ENCODE data around the gene KCNG2. TPM values are rescaled to one million over a fixed set of nuclear protein-coding genes. Genes with fewer than 3 reads are reported as not detected.

Gene KCNG2
- total RNA-seq, 2 donors from 2014 or later, result 1.5 TPM; not detected in 1

DNA sequence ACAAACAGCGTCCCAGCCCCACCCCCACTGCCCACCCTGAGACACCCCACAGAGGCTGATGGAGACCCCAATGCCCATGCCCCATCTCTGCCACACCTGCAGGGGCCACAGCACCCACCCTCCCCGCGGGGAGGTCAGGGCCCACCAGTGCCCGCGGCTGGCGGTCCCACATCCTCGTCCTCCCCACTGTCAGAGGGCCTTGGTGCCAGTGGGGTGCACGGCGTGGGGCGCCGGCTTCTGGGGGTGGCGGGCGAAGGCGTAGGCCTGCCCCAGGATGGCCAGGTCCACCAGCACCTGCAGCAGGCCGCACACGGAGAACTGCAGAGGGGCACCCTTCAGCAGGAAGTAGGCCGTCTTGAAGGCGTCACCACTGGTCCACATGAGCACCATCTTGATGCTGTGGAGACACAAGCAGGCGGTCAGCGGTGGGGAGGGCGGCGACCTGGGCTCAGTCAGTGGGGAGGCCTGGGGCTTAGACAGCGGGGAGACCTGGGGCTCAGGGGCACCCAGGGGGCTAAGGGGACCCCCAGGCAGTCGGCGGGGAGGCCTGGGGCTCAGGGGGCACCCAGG, 106.1 kb downstream of the KCNG2 start:
- no peak for DNase-seq (ENCODE audit: low spot score)
- Histone ChIP-seq H3K27me3 (replicated peaks; ENCODE audit: insufficient read depth) (no peaks in the 10 kb centered on the region), H3K4me1 (ENCODE audit: control insufficient read depth in 1 of 2, low read depth in 2 of 2) (no peaks in the 10 kb centered on the region), H3K4me3 (no peak overlapping the region), H3K36me3 (peaks cover 11% of the 10 kb centered on the region), H3K27ac (no peak overlapping the region), H3K9me3 (peaks cover 5% of the 10 kb centered on the region)
- no peak for ATAC-seq (ENCODE audit: insufficient number of reproducible peaks, low FRiP score, low read depth)
- TF ChIP-seq, protein P1, sequence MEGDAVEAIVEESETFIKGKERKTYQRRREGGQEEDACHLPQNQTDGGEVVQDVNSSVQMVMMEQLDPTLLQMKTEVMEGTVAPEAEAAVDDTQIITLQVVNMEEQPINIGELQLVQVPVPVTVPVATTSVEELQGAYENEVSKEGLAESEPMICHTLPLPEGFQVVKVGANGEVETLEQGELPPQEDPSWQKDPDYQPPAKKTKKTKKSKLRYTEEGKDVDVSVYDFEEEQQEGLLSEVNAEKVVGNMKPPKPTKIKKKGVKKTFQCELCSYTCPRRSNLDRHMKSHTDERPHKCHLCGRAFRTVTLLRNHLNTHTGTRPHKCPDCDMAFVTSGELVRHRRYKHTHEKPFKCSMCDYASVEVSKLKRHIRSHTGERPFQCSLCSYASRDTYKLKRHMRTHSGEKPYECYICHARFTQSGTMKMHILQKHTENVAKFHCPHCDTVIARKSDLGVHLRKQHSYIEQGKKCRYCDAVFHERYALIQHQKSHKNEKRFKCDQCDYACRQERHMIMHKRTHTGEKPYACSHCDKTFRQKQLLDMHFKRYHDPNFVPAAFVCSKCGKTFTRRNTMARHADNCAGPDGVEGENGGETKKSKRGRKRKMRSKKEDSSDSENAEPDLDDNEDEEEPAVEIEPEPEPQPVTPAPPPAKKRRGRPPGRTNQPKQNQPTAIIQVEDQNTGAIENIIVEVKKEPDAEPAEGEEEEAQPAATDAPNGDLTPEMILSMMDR (IDR thresholded peaks at IDR 0.05), result no peak

DNA sequence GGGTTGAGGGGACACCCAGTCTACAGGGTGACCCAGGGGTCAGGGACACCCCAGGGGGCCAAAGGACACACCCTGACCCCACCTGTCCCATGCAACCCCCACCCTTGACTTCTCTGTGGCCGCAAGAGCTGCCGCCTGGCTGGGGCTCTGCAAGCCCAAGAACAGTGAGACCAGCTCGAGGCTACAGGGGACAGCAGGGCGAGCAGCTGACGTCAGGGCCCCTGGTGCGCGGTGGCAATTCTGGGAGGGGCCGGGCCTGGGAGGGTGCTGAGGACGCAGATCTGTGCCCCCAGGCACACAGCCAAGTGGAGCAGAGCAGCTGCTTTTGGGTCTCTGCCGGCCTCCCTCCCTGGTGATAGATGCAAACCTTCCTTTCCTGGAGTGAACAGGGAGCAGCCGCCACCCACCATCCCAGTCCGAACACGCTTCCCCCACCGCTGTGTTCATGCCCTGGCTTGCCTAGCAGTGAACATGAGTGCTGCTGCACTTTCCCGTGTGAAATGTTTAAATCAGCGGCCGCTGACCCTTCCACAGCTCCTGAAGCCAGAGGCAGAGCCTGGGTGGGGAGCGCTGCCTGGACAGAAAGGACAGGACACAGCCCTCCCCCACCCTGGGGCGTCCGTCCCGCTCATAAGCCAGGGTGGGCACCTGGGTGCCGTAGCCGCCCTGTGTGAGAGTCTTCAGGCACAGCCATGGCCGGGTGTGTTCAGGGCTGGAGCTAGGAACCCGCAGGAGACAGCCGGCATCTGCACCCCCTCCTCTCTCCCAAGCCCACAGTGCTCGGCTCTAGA, 106.8 kb downstream of the KCNG2 start:
- H3K4me1 ChIP-seq (ENCODE audit: control insufficient read depth in 1 of 2, low read depth in 2 of 2), result no peaks in the 10 kb centered on the region
- H3K4me3 ChIP-seq, result no peak overlapping the region
- no peaks in the 10 kb centered on the region for H3K9me3 ChIP-seq
- TF ChIP-seq, protein P1 (IDR thresholded peaks at IDR 0.05), result no peak
- no peaks in the 10 kb centered on the region for H3K27me3 ChIP-seq (replicated peaks; ENCODE audit: insufficient read depth)
- ATAC-seq (ENCODE audit: insufficient number of reproducible peaks, low FRiP score, low read depth) (no peak), DNase-seq (ENCODE audit: low spot score) (no peak)
- no peak overlapping the region for H3K27ac ChIP-seq
- peaks cover 11% of the 10 kb centered on the region for H3K36me3 ChIP-seq

DNA sequence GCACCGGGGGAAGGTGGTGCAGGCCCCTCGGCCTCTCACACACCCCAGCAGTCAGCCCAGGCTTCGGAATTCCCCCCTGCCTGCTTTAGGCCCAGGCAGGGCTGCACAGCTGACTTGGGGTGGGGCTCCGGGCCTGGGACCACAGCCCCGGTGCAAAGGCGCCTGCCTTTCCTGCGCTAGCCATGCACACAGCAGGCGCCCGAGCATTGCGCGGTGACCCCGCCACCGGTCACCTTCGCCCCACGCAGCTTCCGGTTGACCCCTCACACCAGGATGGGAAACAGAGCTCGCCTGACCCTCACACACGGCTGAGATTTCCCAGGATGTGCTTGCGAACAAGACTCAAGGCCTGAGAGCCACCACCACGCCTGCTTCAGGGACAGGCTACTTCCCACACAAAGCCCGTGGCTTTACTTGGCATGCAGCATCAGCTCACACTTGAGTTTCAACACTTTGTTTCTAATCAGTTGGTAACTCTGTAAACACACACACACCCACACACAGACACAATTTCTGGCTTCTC, 107.7 kb downstream of the KCNG2 start:
- ATAC-seq (ENCODE audit: insufficient number of reproducible peaks, low FRiP score, low read depth), result no peak
- Histone ChIP-seq H3K27ac (no peak overlapping the region), H3K9me3 (no peaks in the 10 kb centered on the region), H3K36me3 (peaks cover 11% of the 10 kb centered on the region), H3K27me3 (replicated peaks; ENCODE audit: insufficient read depth) (no peaks in the 10 kb centered on the region), H3K4me1 (ENCODE audit: control insufficient read depth in 1 of 2, low read depth in 2 of 2) (no peaks in the 10 kb centered on the region), H3K4me3 (no peak overlapping the region)
- no peak for DNase-seq (ENCODE audit: low spot score)
- TF ChIP-seq, protein P1 (IDR thresholded peaks at IDR 0.05), result no peak

DNA sequence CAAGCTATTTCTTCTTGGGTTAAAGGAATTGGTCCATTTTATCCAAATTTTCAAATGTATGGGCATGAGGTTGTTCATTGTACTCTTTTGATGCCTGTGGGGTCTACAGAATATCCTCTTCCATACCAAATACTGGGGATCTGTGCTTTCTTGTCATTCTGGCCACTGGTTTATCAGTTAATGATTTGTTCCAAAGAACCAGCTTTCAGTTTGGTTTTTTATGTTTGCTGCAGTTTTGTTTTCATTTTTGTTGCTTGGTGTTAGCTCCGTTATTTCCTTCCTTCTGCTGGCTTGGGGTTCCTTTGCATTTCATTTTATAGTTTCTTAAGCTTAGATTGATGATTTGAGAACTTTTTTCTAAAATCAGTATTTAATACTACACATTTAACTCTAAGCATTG, 108.3 kb downstream of the KCNG2 start:
- Histone ChIP-seq H3K4me1 (ENCODE audit: control insufficient read depth in 1 of 2, low read depth in 2 of 2) (no peaks in the 10 kb centered on the region), H3K4me3 (no peak overlapping the region), H3K27ac (no peak overlapping the region), H3K27me3 (replicated peaks; ENCODE audit: insufficient read depth) (no peaks in the 10 kb centered on the region), H3K9me3 (no peaks in the 10 kb centered on the region), H3K36me3 (peaks cover 11% of the 10 kb centered on the region)
- no peak for DNase-seq (ENCODE audit: low spot score)
- ATAC-seq (ENCODE audit: insufficient number of reproducible peaks, low FRiP score, low read depth), result no peak
- TF ChIP-seq, protein P1 (IDR thresholded peaks at IDR 0.05), result no peak

DNA sequence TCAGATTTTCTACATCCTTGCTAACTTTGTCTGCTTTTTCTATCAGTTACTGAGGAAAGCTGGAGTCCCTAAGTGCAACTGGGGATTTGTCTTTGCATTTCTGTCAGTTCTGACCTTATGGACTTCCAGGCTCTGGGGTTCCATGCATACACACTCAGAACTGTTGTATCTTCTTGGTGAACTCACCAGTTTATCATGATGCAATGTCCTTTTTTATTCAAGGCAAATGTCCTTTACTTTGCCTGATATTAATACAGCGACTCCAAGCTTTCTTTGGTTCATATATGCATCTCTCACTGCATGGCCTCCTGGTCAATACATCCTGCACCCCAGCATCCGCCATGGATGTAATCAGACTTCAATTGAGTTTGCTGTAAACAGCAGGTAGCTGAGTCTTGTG, 109.0 kb downstream of the KCNG2 start:
- H3K27ac ChIP-seq, result no peak overlapping the region
- H3K4me3 ChIP-seq, result no peak overlapping the region
- ATAC-seq (ENCODE audit: insufficient number of reproducible peaks, low FRiP score, low read depth) (no peak), DNase-seq (ENCODE audit: low spot score) (no peak)
- TF ChIP-seq, protein P1 (IDR thresholded peaks at IDR 0.05), result no peak
- peaks cover 11% of the 10 kb centered on the region for H3K36me3 ChIP-seq
- H3K4me1 ChIP-seq (ENCODE audit: control insufficient read depth in 1 of 2, low read depth in 2 of 2), result no peaks in the 10 kb centered on the region
- H3K27me3 ChIP-seq (replicated peaks; ENCODE audit: insufficient read depth), result no peaks in the 10 kb centered on the region
- H3K9me3 ChIP-seq, result no peaks in the 10 kb centered on the region

All from thoracic aorta (tissue), 2 donors.